Measurements from ENCODE around the gene ARRDC5. TPM values are rescaled to one million over a fixed set of nuclear protein-coding genes. Genes with fewer than 3 reads are reported as not detected.

ARRDC5 gene
- polyA plus RNA-seq, 1 donor from 2014 or later, result not detected

GRCh38 chr19:4914736-4915501 is 12.2 kb upstream of the ARRDC5 start:
- no peak overlapping the region for H3K4me3 ChIP-seq (ENCODE audit: low read length)
- H3K9me3 ChIP-seq (ENCODE audit: low read length), result no peaks in the 10 kb centered on the region
- no peak overlapping the region for H3K27ac ChIP-seq (ENCODE audit: low read length)
- TF ChIP-seq EP300 (conservative IDR thresholded peaks at IDR 0.05; ENCODE audit: poor library complexity, severe bottlenecking) (no peak), RAD21 (conservative IDR thresholded peaks at IDR 0.05) (no peak), MXI1 (conservative IDR thresholded peaks at IDR 0.05; ENCODE audit: poor library complexity, severe bottlenecking) (no peak), EZH2 (IDR thresholded peaks at IDR 0.05; ENCODE audit: borderline replicate concordance, insufficient read depth, low read length, poor library complexity, severe bottlenecking) (no peak), TAF1 (IDR thresholded peaks at IDR 0.05; ENCODE audit: low read depth) (no peak), CTCF (IDR thresholded peaks at IDR 0.05; ENCODE audit: poor library complexity, severe bottlenecking) (no peak), SMC3 (conservative IDR thresholded peaks at IDR 0.05; ENCODE audit: poor library complexity) (no peak), POLR2AphosphoS5 (IDR thresholded peaks at IDR 0.05) (no peak), REST (IDR thresholded peaks at IDR 0.05; ENCODE audit: borderline replicate concordance) (no peak)
- no peaks in the 10 kb centered on the region for H3K9me2 ChIP-seq (ENCODE audit: insufficient read depth, low read length)
- H3K79me2 ChIP-seq (replicated peaks; ENCODE audit: insufficient read depth, low read length), result peaks cover 24% of the 10 kb centered on the region
- no peaks in the 10 kb centered on the region for H4K20me1 ChIP-seq (ENCODE audit: insufficient read depth)
- no peaks in the 10 kb centered on the region for H3K27me3 ChIP-seq (ENCODE audit: insufficient read depth, low read depth, low read length)
- no peak overlapping the region for H3K4me2 ChIP-seq (ENCODE audit: low read length)
- no peak overlapping the region for H3K9ac ChIP-seq (ENCODE audit: low read length)
- no peaks in the 10 kb centered on the region for H3F3A ChIP-seq (ENCODE audit: insufficient read depth, low read length, poor library complexity, severe bottlenecking)
- H2AFZ ChIP-seq (ENCODE audit: low read depth, low read length), result no peak overlapping the region
- no peaks in the 10 kb centered on the region for H3K36me3 ChIP-seq (ENCODE audit: insufficient read depth, low read length)

- no peak overlapping the region for H3K4me3 ChIP-seq (ENCODE audit: low read length)
- TF ChIP-seq REST (IDR thresholded peaks at IDR 0.05; ENCODE audit: borderline replicate concordance) (no peak), MXI1 (conservative IDR thresholded peaks at IDR 0.05; ENCODE audit: poor library complexity, severe bottlenecking) (no peak), EZH2 (IDR thresholded peaks at IDR 0.05; ENCODE audit: borderline replicate concordance, insufficient read depth, low read length, poor library complexity, severe bottlenecking) (no peak), EP300 (conservative IDR thresholded peaks at IDR 0.05; ENCODE audit: poor library complexity, severe bottlenecking) (no peak), CTCF (IDR thresholded peaks at IDR 0.05; ENCODE audit: poor library complexity, severe bottlenecking) (no peak)
- no peaks in the 10 kb centered on the region for H3K9me3 ChIP-seq (ENCODE audit: low read length)
- H3K4me2 ChIP-seq (ENCODE audit: low read length), result no peak overlapping the region
- no peak overlapping the region for H2AFZ ChIP-seq (ENCODE audit: low read depth, low read length)
- no peaks in the 10 kb centered on the region for H3K27me3 ChIP-seq (ENCODE audit: insufficient read depth, low read depth, low read length)
- no peak overlapping the region for H3K27ac ChIP-seq (ENCODE audit: low read length)
- no peak overlapping the region for H3K9ac ChIP-seq (ENCODE audit: low read length)
- no peaks in the 10 kb centered on the region for H3F3A ChIP-seq (ENCODE audit: insufficient read depth, low read length, poor library complexity, severe bottlenecking)
- peaks cover 24% of the 10 kb centered on the region for H3K79me2 ChIP-seq (replicated peaks; ENCODE audit: insufficient read depth, low read length)
- no peaks in the 10 kb centered on the region for H4K20me1 ChIP-seq (ENCODE audit: insufficient read depth)
- H3K9me2 ChIP-seq (ENCODE audit: insufficient read depth, low read length), result no peaks in the 10 kb centered on the region
- no peaks in the 10 kb centered on the region for H3K36me3 ChIP-seq (ENCODE audit: insufficient read depth, low read length)
Measured at GRCh38 chr19:4913996-4914735, 11.5 kb upstream of the ARRDC5 start.
